Right atrium auricular region (tissue), 2 donors: ENCODE measurements around the gene SHISA3. TPM values are rescaled to one million over a fixed set of nuclear protein-coding genes. Genes with fewer than 3 reads are reported as not detected.
"Not testable (repeated sequence)": the region's sequence is repeated elsewhere in the genome, so short reads cannot be mapped to it uniquely, and the experiment has no call there.

Experiments
- DNase-seq: peaks from one replicate; pipeline ENCODE4 v3.0.0-alpha.2; 2019; ENCODE audit warnings: low spot score
- H3K27ac ChIP-seq, 2 donors: fragments of 200-600 bp; sonication (generic); 1 replicate in 1 of 2; 2 replicates in 1 of 2; pipeline ENCODE4 v1.5.1; 2016 to 2019
- H3K27me3 ChIP-seq, 2 donors: fragments of 200-600 bp; sonication (generic); one replicate each; pipeline versions ENCODE4 v1.5.1 to v1.6.0; 2017 to 2019
- H3K36me3 ChIP-seq: fragments of 200-600 bp; sonication (generic); one replicate; pipeline ENCODE4 v1.5.1; 2016
- H3K4me1 ChIP-seq, 2 donors: fragments of 200-600 bp; sonication (generic); one replicate each; pipeline versions ENCODE4 v1.5.1 to v1.6.0; 2017 to 2019
- H3K4me3 ChIP-seq, 2 donors: fragments of 200-600 bp; sonication (generic); 1 replicate in 1 of 2; 2 replicates in 1 of 2; pipeline ENCODE4 v1.5.1; 2017 to 2019; ENCODE audit warnings: mild to moderate bottlenecking in 1 of 2, moderate library complexity in 1 of 2
- H3K9me3 ChIP-seq, 2 donors: fragments of 200-600 bp; sonication (generic); one replicate each; pipeline ENCODE4 v1.5.1; 2019
- total RNA-seq, 2 donors: library from RNA; depleted of rRNA; stranded (reverse); fragments of >200 nt; gene quantifications; one replicate each; pipeline ENCODE4 v1.1.0, GENCODE V29; 2016
- TF ChIP-seq, protein P1 (sequence below), 2 donors: fragments of 200-600 bp; sonication (generic); IDR thresholded peaks; one replicate each; pipeline ENCODE4 v1.5.1; 2019; ENCODE audit warnings: antibody characterized with exemption in 2 of 2

Gene SHISA3
- total RNA-seq, 2 donors from 2014 or later = 14.5 to 15.5 TPM

DNA sequence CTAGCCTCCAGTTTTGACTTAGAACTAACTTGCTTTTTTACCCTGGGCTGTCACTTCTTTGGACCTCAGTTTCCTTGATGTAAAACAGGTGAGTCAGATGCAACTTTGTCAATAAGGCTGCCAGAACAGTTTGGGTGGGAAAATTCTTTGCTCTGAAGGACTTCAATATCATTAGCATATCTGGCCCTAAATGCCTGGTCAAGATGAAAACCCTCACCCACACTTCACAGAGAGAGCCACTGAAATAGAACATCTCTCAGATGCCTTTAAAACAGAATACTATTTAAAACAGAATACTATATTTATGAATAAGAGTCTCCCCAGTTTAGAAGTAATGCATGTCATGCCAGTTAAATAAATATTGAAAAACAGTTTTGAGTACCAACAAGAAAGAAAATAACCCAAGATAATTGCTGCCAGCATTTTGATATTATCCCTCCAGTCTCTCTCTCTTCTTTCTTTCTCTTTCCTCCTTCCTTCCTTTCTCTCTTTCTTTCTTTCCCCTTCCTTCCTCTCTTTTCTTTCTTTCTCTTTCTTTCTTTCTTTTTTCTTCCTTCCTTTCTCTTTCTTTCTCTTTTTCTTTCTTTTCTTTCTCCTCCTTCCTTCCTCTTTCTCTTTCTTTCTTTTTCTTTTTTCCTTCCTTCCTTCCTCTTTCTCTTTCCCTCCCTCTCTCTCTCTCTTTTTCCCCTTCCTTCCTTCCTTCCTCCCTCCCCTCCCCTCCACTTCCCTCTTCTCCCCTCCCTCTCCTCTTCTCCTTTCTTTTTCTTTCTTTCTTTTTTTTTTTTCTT lies 32.8 kb upstream of the SHISA3 start:
- TF ChIP-seq, protein P1, sequence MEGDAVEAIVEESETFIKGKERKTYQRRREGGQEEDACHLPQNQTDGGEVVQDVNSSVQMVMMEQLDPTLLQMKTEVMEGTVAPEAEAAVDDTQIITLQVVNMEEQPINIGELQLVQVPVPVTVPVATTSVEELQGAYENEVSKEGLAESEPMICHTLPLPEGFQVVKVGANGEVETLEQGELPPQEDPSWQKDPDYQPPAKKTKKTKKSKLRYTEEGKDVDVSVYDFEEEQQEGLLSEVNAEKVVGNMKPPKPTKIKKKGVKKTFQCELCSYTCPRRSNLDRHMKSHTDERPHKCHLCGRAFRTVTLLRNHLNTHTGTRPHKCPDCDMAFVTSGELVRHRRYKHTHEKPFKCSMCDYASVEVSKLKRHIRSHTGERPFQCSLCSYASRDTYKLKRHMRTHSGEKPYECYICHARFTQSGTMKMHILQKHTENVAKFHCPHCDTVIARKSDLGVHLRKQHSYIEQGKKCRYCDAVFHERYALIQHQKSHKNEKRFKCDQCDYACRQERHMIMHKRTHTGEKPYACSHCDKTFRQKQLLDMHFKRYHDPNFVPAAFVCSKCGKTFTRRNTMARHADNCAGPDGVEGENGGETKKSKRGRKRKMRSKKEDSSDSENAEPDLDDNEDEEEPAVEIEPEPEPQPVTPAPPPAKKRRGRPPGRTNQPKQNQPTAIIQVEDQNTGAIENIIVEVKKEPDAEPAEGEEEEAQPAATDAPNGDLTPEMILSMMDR (IDR thresholded peaks at IDR 0.05) = no peak
- Histone ChIP-seq H3K36me3 (no peaks in the 10 kb centered on the region), H3K27ac (no peak overlapping the region), H3K9me3 (peaks cover 0 to 7% of the 10 kb centered on the region in 2 donors), H3K4me3 (no peak overlapping the region), H3K4me1 (no peaks in the 10 kb centered on the region), H3K27me3 (no peaks in the 10 kb centered on the region)
- DNase-seq = no peak

DNA sequence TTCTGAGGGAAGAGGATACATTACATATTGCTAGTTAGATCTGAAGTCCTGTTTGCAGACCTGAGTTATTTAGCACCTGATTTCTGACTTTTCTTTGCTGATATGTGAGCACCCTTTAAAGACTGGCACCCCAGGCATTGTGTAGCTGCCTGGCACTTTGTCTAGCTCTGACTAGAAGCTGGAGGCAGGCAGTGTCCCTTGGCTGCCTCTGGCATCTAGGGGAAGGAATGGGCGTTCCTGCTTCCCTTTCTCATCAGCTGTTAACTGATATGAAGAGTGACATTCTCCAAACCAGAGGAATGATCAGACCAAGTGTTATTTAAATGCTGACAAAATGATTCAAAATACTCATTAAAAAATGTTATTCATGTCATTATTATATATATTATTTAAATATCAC lies 30.3 kb upstream of the SHISA3 start:
- DNase-seq = no peak
- H3K4me3 ChIP-seq = no peak overlapping the region
- no peaks in the 10 kb centered on the region for H3K4me1 ChIP-seq
- peaks cover 0 to 7% of the 10 kb centered on the region in 2 donors for H3K9me3 ChIP-seq
- TF ChIP-seq, protein P1 (IDR thresholded peaks at IDR 0.05) = no peak
- no peaks in the 10 kb centered on the region for H3K27me3 ChIP-seq
- H3K27ac ChIP-seq = no peak overlapping the region
- no peaks in the 10 kb centered on the region for H3K36me3 ChIP-seq

DNA sequence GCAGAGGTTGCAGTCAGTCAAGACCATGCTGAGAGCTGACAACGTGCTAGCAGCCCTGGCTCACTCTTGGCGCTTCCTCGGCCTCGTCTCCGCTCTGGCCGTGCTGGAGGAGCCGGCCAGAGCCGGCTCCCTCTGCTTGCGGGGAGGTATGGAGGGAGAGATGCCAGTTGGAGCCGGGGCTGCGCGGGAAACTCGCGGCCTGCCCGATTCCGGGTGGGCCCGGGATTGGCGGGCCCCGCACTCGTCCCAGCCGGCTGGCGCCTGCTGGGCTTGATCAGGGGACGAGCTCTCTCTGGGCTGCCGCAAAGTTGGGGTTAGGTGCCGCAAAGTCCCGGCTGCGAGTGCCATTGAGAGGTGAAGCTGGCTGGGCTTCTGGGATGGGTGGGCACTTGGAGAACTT lies 27.8 kb upstream of the SHISA3 start:
- Histone ChIP-seq H3K4me1 (no peaks in the 10 kb centered on the region), H3K27ac (no peak overlapping the region), H3K4me3 (no peak overlapping the region), H3K36me3 (no peaks in the 10 kb centered on the region), H3K9me3 (no peaks in the 10 kb centered on the region), H3K27me3 (no peaks in the 10 kb centered on the region)
- DNase-seq = no peak
- TF ChIP-seq, protein P1 (IDR thresholded peaks at IDR 0.05) = no peak

DNA sequence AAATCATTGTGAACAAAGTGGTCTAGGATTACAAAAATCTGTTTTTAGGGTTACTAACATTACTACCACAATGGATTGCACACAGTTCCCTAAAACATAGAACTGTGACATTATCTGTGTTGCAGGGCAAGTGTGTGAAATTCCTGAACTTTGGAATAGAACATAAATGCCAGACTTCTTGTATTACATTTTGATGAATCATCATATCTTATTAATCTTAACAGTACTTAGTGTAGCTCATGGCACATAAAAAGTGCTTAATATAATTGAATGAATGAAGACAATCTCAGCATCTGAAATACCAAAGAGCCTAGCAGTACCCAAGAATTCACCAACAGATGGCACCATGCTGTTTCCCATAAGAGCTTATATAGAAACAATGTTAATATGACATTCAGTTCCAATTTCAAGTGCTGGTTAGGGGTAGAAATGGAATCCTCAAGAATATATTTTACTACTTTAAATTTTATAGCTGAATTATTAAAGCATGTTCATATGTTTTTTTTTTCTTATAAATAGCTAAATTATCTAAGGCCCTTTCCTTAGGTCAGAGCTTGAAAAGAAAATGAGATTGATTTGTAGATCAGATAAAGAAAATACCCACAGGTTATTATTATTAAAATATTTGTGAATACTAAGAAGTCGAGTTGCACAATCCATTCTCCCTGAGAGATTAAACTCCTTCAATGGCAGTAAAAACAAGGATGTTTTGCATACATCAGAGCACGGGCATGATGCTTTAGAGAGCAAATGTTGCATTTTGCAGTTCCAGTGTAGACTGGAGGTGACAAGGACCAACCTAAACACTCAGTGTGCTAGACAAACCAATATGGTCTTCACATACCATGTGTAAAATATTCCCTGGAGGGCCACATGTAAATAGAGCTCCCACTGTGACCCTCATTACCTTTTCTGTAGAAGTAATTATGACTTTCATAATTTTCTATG lies 25.7 kb upstream of the SHISA3 start:
- H3K36me3 ChIP-seq = no peaks in the 10 kb centered on the region
- TF ChIP-seq, protein P1 (IDR thresholded peaks at IDR 0.05) = peak; percentile 37 to 71
- no peaks in the 10 kb centered on the region for H3K9me3 ChIP-seq
- H3K27me3 ChIP-seq = no peaks in the 10 kb centered on the region
- H3K4me3 ChIP-seq = no peak overlapping the region
- H3K27ac ChIP-seq = no peak overlapping the region
- no peak for DNase-seq
- H3K4me1 ChIP-seq = no peaks in the 10 kb centered on the region

DNA sequence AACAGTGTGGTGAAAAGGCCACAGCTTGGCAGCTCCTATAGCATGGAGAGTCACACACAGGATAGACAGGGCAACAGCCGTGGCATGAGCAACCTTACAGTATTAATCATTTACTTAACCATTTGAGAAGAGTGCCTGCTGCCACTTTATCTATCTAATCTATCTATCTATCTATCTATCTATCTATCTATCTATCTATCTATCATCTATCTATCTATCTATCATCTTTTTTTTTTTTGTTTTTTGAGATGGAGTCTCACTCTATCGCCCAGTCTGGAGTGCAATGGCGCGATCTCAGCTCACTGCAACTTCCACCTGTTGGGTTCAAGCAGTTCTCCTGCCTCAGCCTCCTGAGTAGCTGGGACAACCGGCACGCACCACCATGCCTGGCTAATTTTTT lies 25.0 kb upstream of the SHISA3 start:
- H3K9me3 ChIP-seq, H3K36me3 ChIP-seq, DNase-seq, H3K4me1 ChIP-seq, H3K27me3 ChIP-seq, H3K27ac ChIP-seq, H3K4me3 ChIP-seq: not testable (repeated sequence)

DNA sequence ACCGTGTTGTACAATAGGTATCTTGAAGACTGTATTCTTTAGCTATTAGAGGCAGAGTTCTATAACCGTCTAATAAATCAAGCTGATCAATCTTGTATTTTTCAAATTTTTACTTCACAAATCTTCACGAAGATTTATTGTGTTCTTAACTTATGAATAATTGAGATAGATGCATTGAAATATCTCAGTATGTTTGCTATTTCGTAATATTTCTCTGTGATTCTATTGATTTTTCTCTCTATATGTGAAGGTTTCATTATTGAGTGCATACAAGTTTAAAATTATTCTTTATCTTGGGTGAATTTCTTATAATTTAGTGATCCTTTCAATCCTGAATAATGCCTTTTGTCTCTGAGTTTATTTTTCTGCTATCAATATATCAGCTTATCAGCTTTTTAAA lies 19.8 kb upstream of the SHISA3 start:
- DNase-seq = no peak
- Histone ChIP-seq H3K4me3 (no peak overlapping the region), H3K27ac (no peak overlapping the region), H3K36me3 (no peaks in the 10 kb centered on the region), H3K4me1 (no peaks in the 10 kb centered on the region), H3K9me3 (no peaks in the 10 kb centered on the region), H3K27me3 (no peaks in the 10 kb centered on the region)
- TF ChIP-seq, protein P1 (IDR thresholded peaks at IDR 0.05) = no peak
